Stimulated activated naive B cell treated with anti-CD40 and anti-IgM and Interleukin-4, amounts not matched to agents 10 μg/mL and 1 μg/mL and 100 μg/mL, for 72 hours (primary cell): ENCODE results near the gene ECSCR.
A peak's percentile ranks its signal among the peaks of the same experiment; 100 is the strongest.
"Not testable (repeated sequence)": the region's sequence is repeated elsewhere in the genome, so short reads cannot be mapped to it uniquely, and the experiment has no call there.

Source experiments
- ATAC-seq, 2 donors: fragments of 150-1000 bp; cut with Tn5 transposase; replicated peaks; 2 replicates each; pipeline ENCODE4 v1.10.0; 2021; ENCODE audit warnings: moderate library complexity in 1 of 2
- DNase-seq: peaks from one replicate; pipeline ENCODE4 v3.0.0; 2021
- H3K27ac Mint-ChIP-seq: one replicate; pipeline ENCODE4 v1.8.0; 2022; ENCODE audit warnings: mild to moderate bottlenecking, mixed read lengths
- H3K27me3 Mint-ChIP-seq, 2 donors: one replicate each; pipeline ENCODE4 v1.8.0; 2022; ENCODE audit warnings: mixed read lengths in 2 of 2
- H3K36me3 Mint-ChIP-seq, 2 donors: one replicate each; pipeline ENCODE4 v1.8.0; 2022; ENCODE audit warnings: mixed read lengths in 2 of 2, mild to moderate bottlenecking in 1 of 2
- H3K4me1 Mint-ChIP-seq, 2 donors: one replicate each; pipeline ENCODE4 v1.8.0; 2022; ENCODE audit warnings: mixed read lengths in 2 of 2, mild to moderate bottlenecking in 1 of 2
- H3K4me3 Mint-ChIP-seq, 2 donors: one replicate each; pipeline ENCODE4 v1.8.0; 2022; ENCODE audit warnings: mild to moderate bottlenecking in 2 of 2, mixed read lengths in 2 of 2, moderate library complexity in 1 of 2
- H3K9me3 Mint-ChIP-seq, 2 donors: one replicate each; pipeline ENCODE4 v1.8.0; 2022; ENCODE audit warnings: mixed read lengths in 2 of 2, mild to moderate bottlenecking in 1 of 2

The ECSCR gene

DNA sequence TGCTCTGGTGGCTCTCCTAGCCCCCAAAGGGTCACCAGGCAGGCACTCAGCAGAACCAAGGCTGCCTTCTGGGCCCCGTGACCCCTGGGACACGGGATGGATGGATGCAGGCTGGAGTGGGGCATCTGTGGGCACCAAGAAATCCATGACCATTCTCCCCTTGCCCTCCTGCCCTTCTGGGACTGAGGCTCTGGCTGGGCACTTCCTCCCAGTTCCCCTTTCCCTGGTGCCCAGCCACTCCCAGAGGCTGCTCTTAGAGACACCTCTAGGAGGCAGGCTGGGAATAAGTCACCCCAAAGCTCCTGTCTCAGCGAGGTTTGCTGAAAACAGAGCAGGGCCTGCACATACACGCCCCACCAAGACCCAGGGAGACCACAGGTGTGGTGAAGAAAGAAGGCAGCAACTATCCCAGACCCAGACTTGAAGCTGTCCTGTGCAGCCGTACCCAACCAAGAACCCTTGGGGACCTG lies 19.1 kb upstream of the ECSCR start:
- H3K36me3 Mint-ChIP-seq, result no peaks in the 10 kb centered on the region
- DNase-seq, result no peak
- peaks cover 16 to 20% of the 10 kb centered on the region in 2 donors for H3K4me1 Mint-ChIP-seq
- ATAC-seq, result peak; percentile 28 to 35
- peak overlapping the region; percentile 83 for H3K27ac Mint-ChIP-seq
- peaks cover 0 to 5% of the 10 kb centered on the region in 2 donors for H3K27me3 Mint-ChIP-seq
- no peaks in the 10 kb centered on the region for H3K9me3 Mint-ChIP-seq
- peak overlapping the region; percentile 41 to 71 for H3K4me3 Mint-ChIP-seq

DNA sequence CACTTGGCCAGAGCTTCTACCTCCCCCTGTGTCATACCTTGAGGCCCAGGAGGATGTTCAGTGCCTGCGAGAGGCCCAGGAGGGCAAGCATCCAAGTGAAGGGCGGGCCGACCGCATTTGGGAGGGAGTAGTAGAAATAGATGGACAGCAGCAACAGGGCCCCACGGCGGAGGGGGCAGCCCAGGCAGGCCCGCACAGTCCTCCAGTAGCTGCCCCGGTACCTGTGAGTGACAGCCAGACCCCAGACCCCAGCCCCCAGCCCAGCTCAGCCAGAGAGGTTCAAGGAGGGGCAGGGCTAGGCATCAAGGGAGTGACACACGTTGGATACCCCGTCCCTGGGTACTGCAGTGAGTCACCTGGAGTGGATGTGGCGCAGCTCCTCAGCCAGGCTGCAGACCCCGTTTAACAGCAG lies 18.6 kb upstream of the ECSCR start:
- H3K27me3 Mint-ChIP-seq, result peaks cover 0 to 5% of the 10 kb centered on the region in 2 donors
- H3K4me3 Mint-ChIP-seq, result no peak overlapping the region
- H3K4me1 Mint-ChIP-seq, result peaks cover 16 to 20% of the 10 kb centered on the region in 2 donors
- no peak for DNase-seq
- no peak overlapping the region for H3K27ac Mint-ChIP-seq
- H3K36me3 Mint-ChIP-seq, result no peaks in the 10 kb centered on the region
- no peaks in the 10 kb centered on the region for H3K9me3 Mint-ChIP-seq
- peak; percentile 7 to 28 for ATAC-seq

DNA sequence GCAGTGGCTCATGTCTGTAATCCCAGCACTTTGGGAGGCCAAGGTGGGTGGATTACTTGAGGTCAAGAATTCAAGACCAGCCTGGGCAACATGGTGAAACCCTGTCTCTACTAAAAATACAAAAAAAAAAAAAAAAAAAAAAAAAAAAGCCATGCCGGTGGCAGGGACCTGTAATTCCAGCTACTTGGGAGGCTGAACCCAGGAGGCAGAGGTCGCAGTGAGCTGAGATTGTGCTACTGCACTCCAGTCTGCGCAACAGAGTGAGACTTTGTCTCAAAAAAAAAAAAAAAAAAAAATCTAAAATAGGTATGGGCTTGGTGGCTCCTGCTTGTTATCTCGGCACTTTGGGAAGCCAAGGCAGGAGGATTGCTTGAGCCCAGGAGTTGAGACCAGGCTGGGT lies 17.2 kb upstream of the ECSCR start:
- ATAC-seq, result not testable (repeated sequence)

DNA sequence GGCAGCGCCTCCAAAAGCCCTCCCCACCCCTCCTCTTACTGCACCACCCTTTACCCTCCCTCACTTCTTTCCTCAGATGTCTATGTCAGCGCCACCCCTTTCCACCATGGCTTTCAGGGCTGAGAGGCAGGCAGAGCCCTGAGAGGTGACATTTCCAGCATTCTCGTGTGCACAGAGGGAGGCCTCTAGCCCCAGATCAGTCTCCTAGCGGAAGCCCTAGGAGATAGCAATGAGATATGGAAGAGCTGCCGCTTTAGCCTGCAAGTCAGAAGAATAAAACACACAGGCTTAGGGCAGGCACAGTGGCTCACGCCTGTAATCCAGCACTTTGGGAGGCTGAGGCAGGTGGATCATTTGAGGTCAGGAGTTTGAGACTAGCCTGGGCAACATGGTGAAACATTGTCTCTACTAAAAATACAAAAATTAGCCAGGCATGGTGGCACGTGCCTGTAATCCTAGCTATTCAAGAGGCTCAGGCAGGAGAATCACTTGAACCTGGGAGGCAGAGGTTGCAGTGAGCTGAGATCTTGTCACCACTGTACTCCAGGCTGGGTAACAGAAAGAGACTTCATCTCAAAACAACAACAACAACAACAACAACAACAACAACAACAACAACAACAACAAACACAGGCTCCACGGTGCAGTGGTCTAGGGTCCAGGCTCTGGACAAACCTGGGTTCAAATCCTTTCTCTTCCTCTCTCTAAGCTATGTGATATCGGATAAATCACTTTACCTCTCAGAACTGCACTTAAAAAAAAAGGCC lies 16.3 kb upstream of the ECSCR start:
- H3K9me3 Mint-ChIP-seq, DNase-seq, H3K27ac Mint-ChIP-seq, H3K4me3 Mint-ChIP-seq, H3K36me3 Mint-ChIP-seq, ATAC-seq: not testable (repeated sequence)
- H3K4me1 Mint-ChIP-seq, result peaks cover 27 to 29% of the 10 kb centered on the region in 2 donors
- peaks cover 17 to 18% of the 10 kb centered on the region in 2 donors for H3K27me3 Mint-ChIP-seq

More for the DNA sequence above, 17.2 kb upstream of the ECSCR start:
- peaks cover 26 to 27% of the 10 kb centered on the region in 2 donors for H3K4me1 Mint-ChIP-seq
- not testable (repeated sequence) for H3K4me3 Mint-ChIP-seq, H3K9me3 Mint-ChIP-seq, DNase-seq, H3K36me3 Mint-ChIP-seq, H3K27ac Mint-ChIP-seq
- H3K27me3 Mint-ChIP-seq, result peaks cover 10 to 15% of the 10 kb centered on the region in 2 donors

DNA sequence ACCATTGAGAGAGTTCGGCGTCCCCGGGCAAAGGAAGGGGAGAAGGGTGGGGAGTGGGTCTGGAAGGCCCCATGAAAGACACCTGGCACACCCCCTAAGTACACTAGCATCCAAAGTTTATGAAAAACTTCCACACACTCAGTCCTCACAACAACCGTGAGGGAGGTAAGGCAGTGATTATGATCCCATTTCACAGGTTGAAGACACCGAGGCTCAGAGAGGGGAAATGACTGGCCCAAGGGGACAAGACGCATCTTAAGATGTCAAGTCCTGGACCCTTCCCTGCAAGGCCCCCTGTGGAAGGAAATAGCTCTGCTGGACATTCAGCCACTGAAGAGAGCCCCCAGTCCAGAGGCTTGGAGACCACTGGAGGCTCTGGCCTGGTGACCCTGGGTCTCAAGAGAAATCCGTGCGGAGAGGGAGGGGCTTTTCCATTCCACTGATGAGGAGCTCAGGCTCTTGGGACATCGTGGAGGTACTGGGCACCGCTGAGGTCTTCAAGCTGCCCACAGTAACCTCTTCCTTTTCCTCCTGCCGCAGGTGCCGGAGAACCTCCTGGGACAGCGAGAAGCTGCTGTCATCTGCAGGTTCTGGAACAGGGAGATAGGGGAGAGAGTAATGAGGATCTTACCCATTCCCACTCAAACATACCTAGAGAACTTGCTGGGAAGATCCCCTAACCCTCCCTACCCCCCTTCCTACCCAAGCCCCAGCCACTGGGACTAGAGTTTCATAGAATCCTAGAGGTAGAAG lies 13.5 kb upstream of the ECSCR start:
- H3K9me3 Mint-ChIP-seq, result no peaks in the 10 kb centered on the region
- no peak for DNase-seq
- H3K36me3 Mint-ChIP-seq, result no peaks in the 10 kb centered on the region
- no peak for ATAC-seq
- peaks cover 33 to 36% of the 10 kb centered on the region in 2 donors for H3K27me3 Mint-ChIP-seq
- peaks cover 13 to 21% of the 10 kb centered on the region in 2 donors for H3K4me1 Mint-ChIP-seq
- no peak overlapping the region for H3K27ac Mint-ChIP-seq
- no peak overlapping the region for H3K4me3 Mint-ChIP-seq

DNA sequence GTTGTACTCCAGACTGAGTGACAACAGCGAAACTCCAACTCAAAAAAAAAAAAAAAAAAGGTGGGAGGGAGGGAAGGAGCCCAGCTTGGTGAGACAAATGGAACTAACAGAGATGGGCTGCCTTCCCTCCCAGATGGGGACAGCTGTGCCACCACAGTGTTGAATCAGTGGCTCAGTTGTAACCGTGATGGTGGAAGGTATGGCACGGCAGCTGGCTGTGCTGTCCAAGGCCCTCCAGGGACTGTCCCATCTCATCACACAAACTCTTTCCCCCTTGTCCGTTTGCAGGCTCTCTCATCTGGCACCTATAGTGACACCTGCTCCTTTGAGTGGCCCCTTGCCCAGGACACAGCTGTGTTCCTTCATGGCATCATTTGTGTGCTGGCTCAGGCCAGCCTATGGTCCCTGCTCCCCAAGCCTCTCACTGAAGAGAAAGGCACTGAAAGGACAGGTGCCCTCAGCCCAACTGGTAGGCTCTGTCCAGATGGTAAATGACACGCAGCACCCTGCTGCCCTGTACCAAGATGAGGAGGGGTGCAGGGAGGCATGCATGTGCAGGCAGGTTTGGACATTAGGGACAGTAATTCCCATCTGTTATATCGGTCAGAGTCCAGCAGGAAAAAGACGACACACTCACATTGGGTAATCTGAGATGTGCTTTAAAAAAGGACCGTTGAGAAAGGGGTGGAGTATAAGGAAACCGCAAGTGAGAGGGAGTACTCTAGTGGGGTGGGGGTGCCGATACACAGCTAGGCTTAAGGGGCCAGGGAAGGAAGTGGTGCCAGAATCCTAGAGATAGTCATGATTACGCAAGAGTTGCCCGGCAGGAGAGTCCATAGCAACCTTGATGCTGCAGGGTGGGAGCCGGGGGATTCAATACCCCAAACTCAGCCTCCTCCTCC lies 12.6 kb upstream of the ECSCR start:
- DNase-seq (no peak), ATAC-seq (peak; percentile 27 to 34)
- H3K4me3 Mint-ChIP-seq, result no peak overlapping the region
- peaks cover 20 to 22% of the 10 kb centered on the region in 2 donors for H3K4me1 Mint-ChIP-seq
- H3K27me3 Mint-ChIP-seq, result peaks cover 28 to 36% of the 10 kb centered on the region in 2 donors
- H3K27ac Mint-ChIP-seq, result no peak overlapping the region
- H3K9me3 Mint-ChIP-seq, result no peaks in the 10 kb centered on the region
- H3K36me3 Mint-ChIP-seq, result no peaks in the 10 kb centered on the region

DNA sequence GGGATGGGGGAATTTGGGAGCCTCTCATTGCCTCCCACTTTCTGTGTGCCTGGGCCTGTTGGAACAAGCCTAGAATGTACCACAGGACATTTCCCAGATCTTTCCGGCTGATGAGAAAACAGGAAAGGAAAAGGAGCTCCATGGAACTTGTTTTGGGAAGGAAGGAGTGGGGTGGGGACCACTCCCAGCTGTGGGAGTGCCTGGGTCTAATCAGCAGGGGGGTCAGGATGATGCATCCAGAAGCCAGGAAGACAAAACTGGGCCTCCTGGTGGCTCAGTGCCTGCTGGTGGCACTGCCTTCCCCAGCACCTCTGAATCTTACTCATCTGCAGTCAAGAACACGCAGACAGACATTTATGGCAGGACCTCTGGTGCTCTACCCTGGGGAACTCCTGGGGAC lies 11.0 kb upstream of the ECSCR start:
- peaks cover 33 to 36% of the 10 kb centered on the region in 2 donors for H3K27me3 Mint-ChIP-seq
- peaks cover 20 to 22% of the 10 kb centered on the region in 2 donors for H3K4me1 Mint-ChIP-seq
- H3K27ac Mint-ChIP-seq, result no peak overlapping the region
- no peak for DNase-seq
- no peak overlapping the region for H3K4me3 Mint-ChIP-seq
- no peak for ATAC-seq
- H3K9me3 Mint-ChIP-seq, result no peaks in the 10 kb centered on the region
- H3K36me3 Mint-ChIP-seq, result no peaks in the 10 kb centered on the region

DNA sequence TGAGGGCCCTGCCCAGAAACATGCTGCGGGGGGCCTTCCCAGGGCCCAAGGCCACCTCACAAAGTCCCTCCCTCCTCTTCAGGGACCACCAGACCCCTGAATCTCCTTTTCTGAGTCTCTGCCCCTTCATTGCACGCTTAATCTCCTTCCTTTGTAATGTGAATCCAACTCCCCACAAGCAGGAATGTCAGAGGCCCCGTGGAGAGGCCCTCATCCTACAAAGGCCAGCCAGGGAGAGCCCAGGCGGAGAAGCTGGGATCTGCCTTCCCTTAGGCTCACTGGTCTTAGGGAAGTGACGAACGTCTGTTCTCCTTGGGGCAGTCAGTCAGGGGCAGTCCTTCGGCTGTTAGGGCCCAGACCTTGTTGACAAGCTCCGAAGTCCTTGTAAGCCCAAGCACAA lies 10.6 kb upstream of the ECSCR start:
- H3K36me3 Mint-ChIP-seq, result no peaks in the 10 kb centered on the region
- no peak for ATAC-seq
- peaks cover 36% of the 10 kb centered on the region in 2 donors for H3K27me3 Mint-ChIP-seq
- H3K9me3 Mint-ChIP-seq, result no peaks in the 10 kb centered on the region
- no peak overlapping the region for H3K4me3 Mint-ChIP-seq
- no peak for DNase-seq
- H3K4me1 Mint-ChIP-seq, result peaks cover 20 to 22% of the 10 kb centered on the region in 2 donors
- no peak overlapping the region for H3K27ac Mint-ChIP-seq

DNA sequence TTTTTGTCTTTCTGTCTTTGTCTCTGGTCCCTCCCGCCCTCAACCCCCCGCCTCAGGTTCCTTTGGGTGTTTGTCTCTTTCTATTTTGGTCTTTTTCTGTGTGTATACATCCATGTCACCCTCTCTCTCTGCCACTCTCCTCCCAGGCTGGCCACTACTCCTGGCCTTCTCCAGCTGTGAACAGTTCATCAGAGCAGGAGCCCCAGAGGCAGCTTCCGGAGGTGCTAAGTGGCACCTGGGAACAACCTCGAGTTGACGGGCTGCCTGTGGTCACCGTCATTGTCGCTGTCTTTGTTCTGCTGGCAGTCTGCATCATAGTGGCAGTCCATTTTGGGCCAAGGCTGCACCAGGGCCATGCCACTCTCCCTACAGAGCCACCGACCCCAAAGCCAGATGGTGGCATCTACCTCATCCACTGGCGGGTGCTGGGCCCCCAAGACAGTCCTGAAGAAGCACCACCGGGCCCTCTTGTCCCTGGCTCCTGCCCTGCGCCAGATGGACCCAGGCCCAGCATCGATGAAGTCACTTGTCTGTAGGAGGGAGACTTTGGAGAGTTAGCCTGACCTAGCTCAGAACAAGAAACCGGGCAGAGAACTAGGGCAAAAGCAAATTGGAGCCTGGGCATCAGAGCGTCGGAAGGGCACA lies 10.0 kb upstream of the ECSCR start:
- H3K36me3 Mint-ChIP-seq, result no peaks in the 10 kb centered on the region
- DNase-seq (no peak), ATAC-seq (no peak)
- no peak overlapping the region for H3K27ac Mint-ChIP-seq
- no peak overlapping the region for H3K4me3 Mint-ChIP-seq
- peaks cover 36% of the 10 kb centered on the region in 2 donors for H3K27me3 Mint-ChIP-seq
- no peaks in the 10 kb centered on the region for H3K9me3 Mint-ChIP-seq
- H3K4me1 Mint-ChIP-seq, result peaks cover 20 to 22% of the 10 kb centered on the region in 2 donors

DNA sequence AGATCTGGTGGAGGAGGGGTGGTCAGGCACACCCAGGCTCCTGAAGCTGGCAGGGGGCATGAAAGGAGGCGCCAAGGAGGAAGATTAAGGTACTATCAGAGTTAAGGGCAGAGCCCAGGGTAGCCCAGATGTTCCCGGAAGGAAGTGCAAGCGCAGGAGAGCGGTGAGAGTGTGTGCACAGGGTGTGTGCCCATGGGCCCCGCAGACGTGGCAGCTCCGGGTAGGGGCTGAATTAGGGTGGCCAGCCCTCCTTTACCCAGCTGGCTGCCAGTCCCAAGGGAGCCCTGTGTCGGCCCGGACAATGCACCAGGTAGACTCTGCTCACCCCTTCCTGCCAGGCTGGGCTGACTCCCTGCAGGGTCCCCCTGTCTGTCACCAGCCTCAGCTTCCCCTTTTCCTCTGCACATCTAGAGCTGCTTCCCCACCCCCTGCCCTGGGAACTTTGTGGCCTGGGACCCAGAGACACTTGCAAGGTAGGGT lies 8.3 kb upstream of the ECSCR start, which contains the start of gene SMIM33:
SMIM33 (plus strand) TSS at position 184 of the 480 bp plus-strand sequence; CDS start at position 302, 118 bp downstream.
- Mint-ChIP-seq H3K9me3 (no peaks in the 10 kb centered on the region), H3K36me3 (no peaks in the 10 kb centered on the region), H3K27ac (no peak within 1 kb of the TSS), H3K4me1 (peaks cover 20 to 22% of the 10 kb centered on the region in 2 donors), H3K4me3 (peak within 1 kb of the TSS in 1 of 2 donors; percentile 47), H3K27me3 (peaks cover 35 to 36% of the 10 kb centered on the region in 2 donors)
- ATAC-seq (peak; percentile 64 to 65), DNase-seq (no peak)

DNA sequence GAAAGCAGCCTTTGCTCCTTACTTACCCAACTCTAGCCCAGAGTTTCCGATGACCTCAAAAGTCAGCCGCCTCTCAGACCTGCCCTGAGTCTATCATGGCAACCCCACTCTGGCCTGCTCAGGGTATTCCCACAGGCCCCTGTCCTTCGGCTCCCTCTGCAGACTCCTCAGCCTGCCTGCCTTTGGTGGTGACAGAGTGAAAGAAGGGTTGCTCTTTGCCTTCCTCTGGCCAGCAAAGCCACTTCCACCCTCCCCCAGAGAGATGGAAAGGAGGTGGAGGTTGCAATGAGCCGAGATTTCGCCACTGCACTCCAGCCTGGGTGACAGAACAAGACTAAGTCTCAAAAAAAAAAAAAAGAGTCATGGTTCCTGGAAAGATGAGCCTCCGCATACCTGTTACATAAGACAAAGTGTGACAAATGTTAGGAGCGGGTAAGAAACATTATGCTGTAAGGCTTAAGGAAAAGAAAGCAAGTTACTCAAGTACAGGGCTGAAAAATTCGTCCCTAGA lies 5.9 kb upstream of the ECSCR start:
- Mint-ChIP-seq H3K27me3 (peaks cover 15 to 19% of the 10 kb centered on the region in 2 donors), H3K4me3 (no peak overlapping the region), H3K4me1 (peaks cover 9% of the 10 kb centered on the region in 2 donors), H3K36me3 (no peaks in the 10 kb centered on the region), H3K9me3 (no peaks in the 10 kb centered on the region), H3K27ac (no peak overlapping the region)
- no peak for DNase-seq
- no peak for ATAC-seq

DNA sequence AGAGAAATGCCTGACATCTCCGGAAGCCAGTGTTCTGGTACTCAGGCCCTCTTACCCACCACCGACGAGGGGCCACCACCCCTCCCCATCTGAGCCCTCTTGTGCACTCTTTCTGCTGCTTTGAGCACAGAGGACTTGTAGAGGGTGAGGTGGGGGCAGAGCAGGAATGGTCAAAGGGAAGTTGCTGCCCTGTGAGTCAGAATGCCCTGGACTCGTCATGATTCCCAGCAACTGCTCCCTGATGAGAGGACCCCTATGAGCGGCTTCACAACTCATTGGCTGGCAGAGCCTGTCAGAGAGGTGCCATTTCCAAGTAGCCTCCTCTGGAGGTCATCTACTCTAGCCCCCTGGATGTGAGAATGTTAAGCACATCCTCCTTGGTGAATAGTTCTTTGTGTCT lies 845 bp downstream of the ECSCR start:
- no peaks in the 10 kb centered on the region for H3K9me3 Mint-ChIP-seq
- no peak for ATAC-seq
- no peaks in the 10 kb centered on the region for H3K27me3 Mint-ChIP-seq
- H3K4me3 Mint-ChIP-seq, result no peak overlapping the region
- peaks cover 4 to 6% of the 10 kb centered on the region in 2 donors for H3K4me1 Mint-ChIP-seq
- no peak for DNase-seq
- H3K27ac Mint-ChIP-seq, result no peak overlapping the region
- no peaks in the 10 kb centered on the region for H3K36me3 Mint-ChIP-seq

DNA sequence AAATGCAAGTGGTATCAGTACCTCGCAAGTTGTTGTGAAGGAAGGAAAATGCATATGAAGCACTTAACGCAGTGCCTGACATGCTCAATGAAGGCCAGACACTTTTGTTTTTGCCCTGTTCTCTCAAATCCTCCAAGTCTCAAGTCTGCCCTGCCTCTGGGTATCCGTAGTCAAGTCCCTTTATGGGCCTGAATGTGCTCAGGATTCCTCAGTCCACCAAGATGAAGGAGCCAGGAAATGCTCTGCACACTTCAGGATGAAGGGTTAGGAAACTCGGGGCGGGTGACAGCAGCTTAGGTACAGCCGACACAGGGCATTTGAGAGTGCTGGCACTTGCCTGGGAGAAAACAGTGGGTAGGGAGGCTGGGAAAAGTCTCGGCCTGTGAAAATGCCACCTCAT lies 1.4 kb downstream of the ECSCR start:
- no peaks in the 10 kb centered on the region for H3K9me3 Mint-ChIP-seq
- H3K36me3 Mint-ChIP-seq, result no peaks in the 10 kb centered on the region
- no peak overlapping the region for H3K4me3 Mint-ChIP-seq
- DNase-seq, result no peak
- peaks cover 6 to 10% of the 10 kb centered on the region in 2 donors for H3K4me1 Mint-ChIP-seq
- H3K27ac Mint-ChIP-seq, result no peak overlapping the region
- no peak for ATAC-seq
- no peaks in the 10 kb centered on the region for H3K27me3 Mint-ChIP-seq
